Spleen (tissue), 7 donors: ENCODE data around the gene CRYL1.

Experiments
- CTCF ChIP-seq, 11 experiments: fragments of 200-600 bp in 7 of 11; fragments of 450-650 bp in 4 of 11; sonication (generic) in 4 of 11; IDR thresholded peaks in 8 of 11; conservative IDR thresholded peaks in 3 of 11; 1 replicate in 7 of 11; 2 replicates in 4 of 11; pipeline versions ENCODE4 v1.4.0 to v1.8.0; 2016 to 2021; ENCODE audit warnings: antibody characterized with exemption in 11 of 11, inconsistent platforms in 4 of 11, mild to moderate bottlenecking in 1 of 11
- POLR2A ChIP-seq, 3 donors: fragments of 450-650 bp; IDR thresholded peaks; one replicate each; pipeline ENCODE4 v1.5.1; 2017; ENCODE audit warnings: antibody characterized with exemption in 3 of 3, mild to moderate bottlenecking in 1 of 3
- POLR2AphosphoS5 ChIP-seq, 3 donors: sonication (generic); formaldehyde crosslinking; IDR thresholded peaks; one replicate each; pipeline ENCODE4 v1.5.1; 2017; ENCODE audit warnings: antibody characterized with exemption in 3 of 3
- donor health status: DM: no; HTN: no; CAD: no; lungs with moderate emphysema.
- donor health status: DM: no; HTN: no; CAD: no.
- donor health status: DM: no; HTN: no; CAD: no.

GRCh38 chr13:20439261-20439660 lies 86.4 kb downstream of the CRYL1 start:
- TF ChIP-seq POLR2A (IDR thresholded peaks at IDR 0.05) (no peak), CTCF (IDR thresholded peaks at IDR 0.05 in 8 of 11, conservative IDR thresholded peaks at IDR 0.05 in 3 of 11) (no peak), POLR2AphosphoS5 (IDR thresholded peaks at IDR 0.05) (no peak)
